ENCODE data around the gene LIN52.

GRCh38 chr14:74231784-74232183 is 147.0 kb downstream of the LIN52 start:
- no peak for TF ChIP-seq CTCF (IDR thresholded peaks at IDR 0.05 in 8 of 11, conservative IDR thresholded peaks at IDR 0.05 in 3 of 11)
- no peak for TF ChIP-seq POLR2A (IDR thresholded peaks at IDR 0.05)
- no peak for TF ChIP-seq POLR2AphosphoS5 (IDR thresholded peaks at IDR 0.05)

All from spleen (tissue), 7 donors.